Spinal cord (tissue), 10 donors: ENCODE measurements around the gene MRI1. TPM values are rescaled to one million over a fixed set of nuclear protein-coding genes. Genes with fewer than 3 reads are reported as not detected.

Experiments used
- DNase-seq, 6 donors: peaks; one replicate each; pipeline versions ENCODE4 v3.0.0 to v3.0.0-alpha.2; 2013 to 2015; ENCODE audit warnings: low spot score in 6 of 6, low read depth in 4 of 6
- H3K27ac ChIP-seq: one replicate; pipeline ENCODE4 v1.5.1; 2013; ENCODE audit warnings: low read depth, low read length, control low read depth
- H3K27me3 ChIP-seq: one replicate; pipeline ENCODE4 v1.6.1; 2013; ENCODE audit warnings: low read length; ENCODE audit not compliant: control insufficient read depth, insufficient read depth
- H3K36me3 ChIP-seq: one replicate; pipeline ENCODE4 v1.6.1; 2013; ENCODE audit warnings: low read length; ENCODE audit not compliant: control insufficient read depth, insufficient read depth
- H3K4me1 ChIP-seq: one replicate; pipeline ENCODE4 v1.6.1; 2013; ENCODE audit warnings: low read length; ENCODE audit not compliant: control insufficient read depth, insufficient read depth
- H3K4me3 ChIP-seq: one replicate; pipeline ENCODE4 v1.5.1; 2013; ENCODE audit warnings: low read depth, low read length, control low read depth
- H3K9me3 ChIP-seq: one replicate; pipeline ENCODE4 v1.6.1; 2013; ENCODE audit warnings: low read length; ENCODE audit not compliant: control insufficient read depth, insufficient read depth
- WGBS: methylation state at CpG from one replicate; pipeline ENCODE4 v1.1.5; 2013; ENCODE audit warnings: missing lambda C conversion rate; ENCODE audit not compliant: insufficient coverage; 5-methylcytosine and 5-hydroxymethylcytosine counted together
- polyA plus RNA-seq, 2 donors: library from polyadenylated mRNA; unstranded; fragments of 120-200 nt; gene quantifications; one replicate each; pipeline ENCODE4 v1.2.1, GENCODE V29; 2013; ENCODE audit not compliant: insufficient read length in 2 of 2
- total RNA-seq, 2 donors: library from RNA; depleted of rRNA in 1 of 2; stranded (reverse); fragments of 120-200 nt in 1 of 2; fragments of >200 nt in 1 of 2; gene quantifications; one replicate each; pipeline versions ENCODE4 v1.2.3 to v1.2.4, GENCODE V29; 2013 to 2014
- donor health status: healthy.

Gene MRI1
- total and polyA plus RNA-seq, 4 donors: 22.1 to 48.1 (median 40.2) TPM

DNA sequence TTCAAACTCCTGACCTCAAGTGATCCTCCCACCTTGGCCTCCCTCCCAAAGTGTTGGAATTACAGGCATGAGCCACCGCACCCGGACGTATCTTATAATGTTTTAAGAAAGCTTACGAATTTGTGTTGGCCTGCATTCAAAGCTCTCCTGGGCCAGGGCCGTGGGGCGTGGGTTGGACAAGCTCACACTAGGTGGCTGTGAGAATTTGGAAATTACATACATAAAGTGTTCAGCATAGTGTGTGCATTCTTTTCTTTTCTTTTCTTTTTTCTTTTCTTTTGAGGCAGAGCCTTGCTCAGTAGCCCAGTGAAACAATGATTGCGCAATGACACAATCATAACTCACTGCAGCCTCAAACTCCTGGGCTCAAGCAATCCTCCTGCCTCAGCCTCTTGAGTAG, 33.5 kb downstream of the MRI1 start:
- WGBS: 100% methylated on average over 1 of the region's 7 CpGs
- Histone ChIP-seq H3K9me3 (no peaks in the 10 kb centered on the region), H3K4me3 (no peak overlapping the region), H3K27me3 (no peaks in the 10 kb centered on the region), H3K4me1 (peaks cover 25% of the 10 kb centered on the region), H3K36me3 (peaks cover 28% of the 10 kb centered on the region), H3K27ac (no peak overlapping the region)
- DNase-seq: peak in 1 of 6 donors; percentile 28

DNA sequence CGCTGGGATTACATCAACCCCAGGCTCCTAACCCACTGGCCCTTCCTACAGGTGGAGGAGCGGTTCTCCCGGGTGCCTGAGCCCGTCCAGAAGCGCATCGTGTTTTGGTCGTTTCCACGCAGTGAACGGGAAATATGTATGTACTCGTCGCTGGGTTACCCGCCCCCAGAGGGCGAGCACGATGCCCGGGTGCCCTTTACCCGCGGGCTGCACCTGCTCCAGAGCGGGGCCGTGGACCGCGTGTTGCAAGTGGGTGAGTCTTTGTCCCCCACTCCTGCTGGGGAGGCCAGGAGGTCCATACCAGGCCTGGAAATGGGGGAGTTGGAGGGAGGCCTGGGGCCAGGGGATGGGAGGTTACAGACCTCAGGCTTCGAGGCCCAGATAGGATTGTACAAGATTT, 35.3 kb downstream of the MRI1 start:
- no peak overlapping the region for H3K4me3 ChIP-seq
- WGBS: over 99% methylated on average over 20 of the region's 22 CpGs
- DNase-seq: no peak
- no peaks in the 10 kb centered on the region for H3K9me3 ChIP-seq
- no peak overlapping the region for H3K27ac ChIP-seq
- peaks cover 19% of the 10 kb centered on the region for H3K4me1 ChIP-seq
- H3K27me3 ChIP-seq: no peaks in the 10 kb centered on the region
- peaks cover 35% of the 10 kb centered on the region for H3K36me3 ChIP-seq

- Histone ChIP-seq H3K4me1 (no peaks in the 10 kb centered on the region), H3K36me3 (peaks cover 67% of the 10 kb centered on the region), H3K9me3 (no peaks in the 10 kb centered on the region), H3K4me3 (no peak overlapping the region), H3K27me3 (no peaks in the 10 kb centered on the region), H3K27ac (no peak overlapping the region)
- DNase-seq: no peak
- WGBS: 91% methylated on average over 5 of the region's 9 CpGs
Observed at GRCh38 chr19:13803038-13803437, 38.7 kb downstream of the MRI1 start.

- Histone ChIP-seq H3K36me3 (peaks cover 78% of the 10 kb centered on the region), H3K4me3 (no peak overlapping the region), H3K4me1 (no peaks in the 10 kb centered on the region), H3K27ac (no peak overlapping the region), H3K9me3 (no peaks in the 10 kb centered on the region), H3K27me3 (no peaks in the 10 kb centered on the region)
- no peak for DNase-seq
- WGBS: 71% methylated on average over 35 of the region's 35 CpGs
Observed at GRCh38 chr19:13804830-13805683, 40.7 kb downstream of the MRI1 start.

- no peaks in the 10 kb centered on the region for H3K9me3 ChIP-seq
- 97% methylated on average over 3 of the region's 3 CpGs for WGBS
- no peak overlapping the region for H3K4me3 ChIP-seq
- no peak for DNase-seq
- no peaks in the 10 kb centered on the region for H3K4me1 ChIP-seq
- H3K27me3 ChIP-seq: no peaks in the 10 kb centered on the region
- H3K36me3 ChIP-seq: peaks cover 77% of the 10 kb centered on the region
- H3K27ac ChIP-seq: no peak overlapping the region
Observed at GRCh38 chr19:13806728-13807127, 42.4 kb downstream of the MRI1 start.

GRCh38 chr19:13807421-13808021, 43.2 kb downstream of the MRI1 start:
- H3K4me3 ChIP-seq: no peak overlapping the region
- no peak overlapping the region for H3K27ac ChIP-seq
- DNase-seq: no peak
- H3K4me1 ChIP-seq: no peaks in the 10 kb centered on the region
- H3K36me3 ChIP-seq: peaks cover 76% of the 10 kb centered on the region
- no peaks in the 10 kb centered on the region for H3K9me3 ChIP-seq
- H3K27me3 ChIP-seq: no peaks in the 10 kb centered on the region
- 100% methylated on average over 3 of the region's 3 CpGs for WGBS

DNA sequence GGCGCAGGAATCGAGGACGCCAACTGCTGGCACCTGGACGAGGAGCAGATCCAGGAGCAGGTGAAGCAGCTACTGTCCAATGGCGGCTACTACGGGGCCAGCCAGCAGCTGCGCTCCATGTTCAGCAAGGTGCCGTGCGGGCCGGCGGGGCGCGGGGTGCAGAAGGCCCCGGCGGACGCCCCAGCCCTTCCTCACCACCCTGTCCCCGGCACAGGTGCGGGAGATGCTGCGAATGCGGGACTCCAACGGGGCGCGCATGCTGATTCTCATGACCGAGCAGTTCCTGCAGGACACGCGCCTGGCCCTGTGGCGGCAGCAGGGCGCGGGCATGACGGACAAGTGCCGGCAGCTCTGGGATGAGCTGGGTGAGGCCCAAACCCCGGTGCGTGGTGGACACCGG, 44.5 kb downstream of the MRI1 start:
- peaks cover 81% of the 10 kb centered on the region for H3K36me3 ChIP-seq
- no peaks in the 10 kb centered on the region for H3K4me1 ChIP-seq
- H3K4me3 ChIP-seq: no peak overlapping the region
- no peaks in the 10 kb centered on the region for H3K9me3 ChIP-seq
- no peak overlapping the region for H3K27ac ChIP-seq
- 97% methylated on average over 33 of the region's 34 CpGs for WGBS
- no peaks in the 10 kb centered on the region for H3K27me3 ChIP-seq
- no peak for DNase-seq

GRCh38 chr19:13812544-13812943, 48.2 kb downstream of the MRI1 start:
- WGBS: over 99% methylated on average over 10 of the region's 11 CpGs
- no peaks in the 10 kb centered on the region for H3K27me3 ChIP-seq
- no peaks in the 10 kb centered on the region for H3K9me3 ChIP-seq
- H3K36me3 ChIP-seq: peaks cover 81% of the 10 kb centered on the region
- no peak overlapping the region for H3K4me3 ChIP-seq
- H3K27ac ChIP-seq: no peak overlapping the region
- no peaks in the 10 kb centered on the region for H3K4me1 ChIP-seq
- DNase-seq: no peak

DNA sequence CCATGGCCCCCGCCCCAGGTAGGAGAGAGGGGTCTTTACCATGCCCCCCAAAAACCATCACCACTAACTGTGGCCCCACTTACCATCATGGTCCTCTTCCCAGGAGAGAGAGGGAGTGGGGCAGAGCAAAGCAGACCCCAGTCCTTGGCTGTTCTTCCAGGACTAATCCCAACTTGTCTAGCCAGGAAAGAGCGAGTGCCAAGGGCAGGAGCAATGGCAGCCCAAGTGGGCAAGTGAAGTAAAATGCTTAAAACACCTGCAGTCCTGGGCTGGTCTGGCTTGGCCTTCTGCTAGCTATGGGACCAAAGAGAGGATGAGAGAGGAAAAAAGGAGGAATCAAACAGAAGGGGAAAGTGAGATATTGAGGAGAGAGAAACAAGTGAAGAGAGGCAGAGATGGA, 48.8 kb downstream of the MRI1 start:
- DNase-seq: no peak
- Histone ChIP-seq H3K27ac (no peak overlapping the region), H3K27me3 (no peaks in the 10 kb centered on the region), H3K36me3 (peaks cover 82% of the 10 kb centered on the region), H3K9me3 (no peaks in the 10 kb centered on the region), H3K4me3 (no peak overlapping the region), H3K4me1 (no peaks in the 10 kb centered on the region)
- WGBS: 100% methylated on average over 1 of the region's 2 CpGs

DNA sequence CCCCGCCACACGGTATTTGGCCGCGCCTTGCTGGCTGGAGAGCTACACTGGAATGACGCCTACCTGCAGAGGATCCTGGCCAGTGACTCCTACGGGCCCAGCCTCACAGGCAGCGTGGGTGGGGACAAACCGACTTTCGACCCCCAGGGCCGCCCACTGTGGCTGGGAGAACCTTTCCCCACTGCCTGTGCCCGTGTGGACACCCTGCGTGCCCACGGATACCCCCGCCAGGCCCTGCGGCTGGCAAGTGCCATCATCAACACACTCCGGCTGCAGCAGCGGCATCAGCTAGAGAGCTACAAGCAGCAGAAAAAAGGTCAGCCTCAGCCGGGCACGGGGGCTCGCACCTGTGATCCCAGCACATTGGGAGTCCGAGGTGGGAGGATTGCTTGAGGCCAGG, 50.2 kb downstream of the MRI1 start:
- Histone ChIP-seq H3K27me3 (no peaks in the 10 kb centered on the region), H3K27ac (no peak overlapping the region), H3K9me3 (no peaks in the 10 kb centered on the region), H3K4me3 (no peak overlapping the region), H3K4me1 (no peaks in the 10 kb centered on the region), H3K36me3 (peaks cover 79% of the 10 kb centered on the region)
- DNase-seq: no peak
- 96% methylated on average over 19 of the region's 21 CpGs for WGBS
